Activated CD8-positive, alpha-beta T cell treated with anti-CD3 and anti-CD28 coated beads, Interleukin-2, amount 10 ng/mL, durations not matched to agents 7 days and 5 days (primary cell): Measurements from ENCODE around the gene SH3BP4. TPM values are rescaled to one million over a fixed set of nuclear protein-coding genes. Genes with fewer than 3 reads are reported as not detected.

ENCODE experiments used
- ATAC-seq: fragments of 150-1000 bp; cut with Tn5 transposase; one replicate; pipeline ENCODE4 v1.10.0; 2021; ENCODE audit warnings: moderate library complexity
- CTCF ChIA-PET: fragments of 350-600 bp; sonication (Branson Sonifier 250); formaldehyde crosslinking; loops from one replicate; lab custom pipeline; 2021; ENCODE audit warnings: antibody characterized with exemption; lab: Charles Lee
- POLR2A ChIA-PET: fragments of 350-600 bp; sonication (Branson Sonifier 250); formaldehyde crosslinking; loops from one replicate; lab custom pipeline; 2021; ENCODE audit warnings: antibody characterized with exemption; lab: Charles Lee
- DNase-seq: peaks from one replicate; pipeline ENCODE4 v3.0.0-alpha.2; 2020
- H3K27ac Mint-ChIP-seq: one replicate; pipeline ENCODE4 v1.8.0; 2021; ENCODE audit warnings: mild to moderate bottlenecking, mixed read lengths
- H3K27me3 Mint-ChIP-seq: one replicate; pipeline ENCODE4 v1.8.0; 2021; ENCODE audit warnings: low read depth, mixed read lengths
- H3K36me3 Mint-ChIP-seq: one replicate; pipeline ENCODE4 v1.8.0; 2021; ENCODE audit warnings: low read depth, mixed read lengths
- H3K4me1 Mint-ChIP-seq: one replicate; pipeline ENCODE4 v1.8.0; 2021; ENCODE audit warnings: low read depth, mixed read lengths
- H3K4me3 Mint-ChIP-seq: one replicate; pipeline ENCODE4 v1.8.0; 2021; ENCODE audit warnings: mild to moderate bottlenecking, mixed read lengths
- H3K9me3 Mint-ChIP-seq: one replicate; pipeline ENCODE4 v1.8.0; 2022; ENCODE audit warnings: mixed read lengths; ENCODE audit not compliant: insufficient read depth
- total RNA-seq, 2 experiments: library from RNA; stranded (reverse); gene quantifications; one replicate each; pipeline ENCODE4 v1.2.3, GENCODE V29; 2021

SH3BP4 gene
- total RNA-seq, 2 experiments from 2014 or later, result not detected

- ChIA-PET POLR2A (no interaction called here), CTCF (no interaction called here)
- Mint-ChIP-seq H3K36me3 (no peaks in the 10 kb centered on the region), H3K9me3 (no peaks in the 10 kb centered on the region), H3K27ac (no peak overlapping the region), H3K27me3 (peaks cover 3% of the 10 kb centered on the region), H3K4me3 (no peak overlapping the region), H3K4me1 (no peaks in the 10 kb centered on the region)
- ATAC-seq, result no peak
- DNase-seq, result no peak
Measured at GRCh38 chr2:235092433-235093223, 140.8 kb downstream of the SH3BP4 start.

GRCh38 chr2:235094457-235094856 lies 142.6 kb downstream of the SH3BP4 start:
- H3K4me1 Mint-ChIP-seq, result no peaks in the 10 kb centered on the region
- ATAC-seq, result no peak
- H3K27me3 Mint-ChIP-seq, result peaks cover 3% of the 10 kb centered on the region
- H3K27ac Mint-ChIP-seq, result no peak overlapping the region
- no peak for DNase-seq
- no peaks in the 10 kb centered on the region for H3K9me3 Mint-ChIP-seq
- ChIA-PET POLR2A (no interaction called here), CTCF (no interaction called here)
- no peak overlapping the region for H3K4me3 Mint-ChIP-seq
- H3K36me3 Mint-ChIP-seq, result no peaks in the 10 kb centered on the region

DNA sequence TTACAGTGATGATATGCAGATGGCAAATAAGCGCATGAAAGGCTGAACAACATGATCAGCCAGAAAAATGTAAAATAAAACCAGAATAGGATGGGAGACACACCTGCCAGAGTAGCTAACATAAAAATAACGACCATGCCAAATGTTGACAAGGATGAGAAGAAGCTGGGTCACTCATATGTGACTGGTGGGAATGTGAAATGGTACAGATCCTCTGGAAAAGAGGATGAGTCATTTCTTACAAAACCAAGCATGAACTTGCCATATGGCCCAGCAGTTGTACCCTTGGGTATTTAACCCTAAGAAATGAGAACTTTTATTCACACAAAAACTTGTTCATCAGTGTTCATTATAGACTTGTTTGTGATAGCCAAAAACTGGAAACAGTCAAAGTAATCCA lies 143.8 kb downstream of the SH3BP4 start:
- ATAC-seq (no peak), DNase-seq (no peak)
- POLR2A ChIA-PET, result no interaction called here
- no peaks in the 10 kb centered on the region for H3K4me1 Mint-ChIP-seq
- no peaks in the 10 kb centered on the region for H3K9me3 Mint-ChIP-seq
- no peaks in the 10 kb centered on the region for H3K36me3 Mint-ChIP-seq
- H3K4me3 Mint-ChIP-seq, result no peak overlapping the region
- no peak overlapping the region for H3K27ac Mint-ChIP-seq
- CTCF ChIA-PET, result no interaction called here
- peaks cover 3% of the 10 kb centered on the region for H3K27me3 Mint-ChIP-seq

GRCh38 chr2:235096447-235096846 lies 144.6 kb downstream of the SH3BP4 start:
- DNase-seq, result no peak
- H3K4me1 Mint-ChIP-seq, result no peaks in the 10 kb centered on the region
- H3K9me3 Mint-ChIP-seq, result no peaks in the 10 kb centered on the region
- H3K27me3 Mint-ChIP-seq, result peaks cover 3% of the 10 kb centered on the region
- H3K27ac Mint-ChIP-seq, result no peak overlapping the region
- no peak overlapping the region for H3K4me3 Mint-ChIP-seq
- no peaks in the 10 kb centered on the region for H3K36me3 Mint-ChIP-seq
- CTCF ChIA-PET, result no interaction called here
- no peak for ATAC-seq
- POLR2A ChIA-PET, result no interaction called here

DNA sequence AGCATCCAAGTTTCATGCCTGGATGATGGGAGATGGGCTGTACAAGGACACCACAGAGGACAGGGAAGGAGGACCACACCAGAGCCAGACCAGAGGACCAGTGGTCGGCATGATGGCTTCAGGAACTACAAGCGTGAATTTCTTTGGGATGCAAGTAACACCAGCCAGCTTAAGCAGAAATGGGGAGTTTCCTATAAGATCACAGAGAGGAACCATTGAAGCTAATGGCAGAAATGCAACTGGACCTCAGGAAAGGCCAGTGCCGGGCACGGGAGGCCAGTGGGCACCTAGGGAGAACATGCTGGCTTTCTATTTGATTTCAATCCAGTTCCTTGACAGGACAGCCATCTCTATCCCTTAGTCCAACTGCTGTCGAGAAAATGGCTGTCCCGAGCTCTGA lies 145.4 kb downstream of the SH3BP4 start:
- peak overlapping the region; percentile 26 for H3K27ac Mint-ChIP-seq
- ChIA-PET POLR2A (no interaction called here), CTCF (no interaction called here)
- no peak for ATAC-seq
- no peaks in the 10 kb centered on the region for H3K9me3 Mint-ChIP-seq
- no peak for DNase-seq
- H3K27me3 Mint-ChIP-seq, result peaks cover 3% of the 10 kb centered on the region
- no peaks in the 10 kb centered on the region for H3K4me1 Mint-ChIP-seq
- H3K4me3 Mint-ChIP-seq, result no peak overlapping the region
- no peaks in the 10 kb centered on the region for H3K36me3 Mint-ChIP-seq

DNA sequence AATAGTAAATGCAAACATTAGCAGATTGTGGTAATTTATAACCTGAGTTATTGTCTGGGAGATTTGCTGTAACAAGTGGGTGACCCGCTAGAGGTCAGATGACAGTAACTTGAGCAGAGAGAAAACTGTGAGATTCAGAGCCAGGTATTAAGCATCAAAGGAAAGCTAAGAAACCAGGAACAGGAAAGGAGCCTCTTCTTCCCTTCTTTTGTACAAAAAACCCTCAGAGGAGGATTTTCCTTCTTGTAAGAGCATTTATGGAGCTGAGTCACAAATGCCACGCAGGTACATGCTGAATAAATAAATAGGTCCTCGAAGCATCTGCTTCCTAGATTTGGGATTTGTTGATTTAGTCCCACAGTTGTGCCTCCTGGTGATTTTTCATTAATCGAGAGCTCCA lies 146.5 kb downstream of the SH3BP4 start:
- H3K36me3 Mint-ChIP-seq, result no peaks in the 10 kb centered on the region
- ATAC-seq (no peak), DNase-seq (no peak)
- no peak overlapping the region for H3K27ac Mint-ChIP-seq
- no peaks in the 10 kb centered on the region for H3K4me1 Mint-ChIP-seq
- ChIA-PET CTCF (no interaction called here), POLR2A (no interaction called here)
- H3K27me3 Mint-ChIP-seq, result peaks cover 3% of the 10 kb centered on the region
- H3K9me3 Mint-ChIP-seq, result no peaks in the 10 kb centered on the region
- no peak overlapping the region for H3K4me3 Mint-ChIP-seq

GRCh38 chr2:235098736-235099494 lies 147.1 kb downstream of the SH3BP4 start:
- no peak overlapping the region for H3K27ac Mint-ChIP-seq
- no peak overlapping the region for H3K4me3 Mint-ChIP-seq
- no peaks in the 10 kb centered on the region for H3K4me1 Mint-ChIP-seq
- CTCF ChIA-PET, result no interaction called here
- POLR2A ChIA-PET, result no interaction called here
- no peaks in the 10 kb centered on the region for H3K36me3 Mint-ChIP-seq
- peaks cover 3% of the 10 kb centered on the region for H3K27me3 Mint-ChIP-seq
- H3K9me3 Mint-ChIP-seq, result no peaks in the 10 kb centered on the region
- ATAC-seq (no peak), DNase-seq (no peak)

DNA sequence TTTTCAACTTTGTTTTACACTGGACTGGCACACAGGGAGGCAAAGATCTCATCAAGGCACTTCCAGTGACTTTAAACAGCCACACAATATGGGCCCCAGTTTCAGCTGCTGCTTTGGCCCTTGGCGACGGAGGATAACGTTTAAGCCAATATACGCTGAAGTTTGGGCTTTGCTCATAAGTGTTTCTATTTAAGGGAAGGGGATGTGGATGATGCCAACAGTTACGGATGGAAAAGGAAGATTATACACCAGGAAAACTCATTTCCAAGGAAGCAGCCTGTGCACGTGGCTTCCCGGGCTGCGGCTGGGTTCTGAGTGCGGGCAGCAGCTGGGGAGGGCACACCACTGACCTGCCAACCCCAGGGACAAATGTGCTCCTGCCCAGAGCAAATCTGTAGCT lies 151.1 kb downstream of the SH3BP4 start:
- no peak overlapping the region for H3K4me3 Mint-ChIP-seq
- CTCF ChIA-PET, result no interaction called here
- POLR2A ChIA-PET, result no interaction called here
- no peaks in the 10 kb centered on the region for H3K27me3 Mint-ChIP-seq
- no peaks in the 10 kb centered on the region for H3K36me3 Mint-ChIP-seq
- no peaks in the 10 kb centered on the region for H3K9me3 Mint-ChIP-seq
- no peak for DNase-seq
- no peak for ATAC-seq
- no peaks in the 10 kb centered on the region for H3K4me1 Mint-ChIP-seq
- H3K27ac Mint-ChIP-seq, result no peak overlapping the region
